Pancreas (tissue), 10 donors: ENCODE data around the gene MYL10. TPM values are rescaled to one million over a fixed set of nuclear protein-coding genes. Genes with fewer than 3 reads are reported as not detected.
"Not testable (repeated sequence)": the region's sequence is repeated elsewhere in the genome, so short reads cannot be mapped to it uniquely, and the experiment has no call there.

Source experiments
- ATAC-seq, 4 donors: fragments of 200-7000 bp; cut with Tn5 transposase; one replicate each; pipeline versions ENCODE4 v1.8.0 to v1.9.1; 2020; ENCODE audit warnings: mild to moderate bottlenecking in 4 of 4, moderate library complexity in 4 of 4
- DNase-seq, 6 donors: peaks; one replicate each; pipeline ENCODE4 v3.0.0-alpha.2; 2020
- FAIRE-seq: peaks from 2 replicates; lab custom pipeline; 2012; peaks lifted over from hg19 to GRCh38; lab: Jason Lieb, UNC
- H3K27ac ChIP-seq, 4 donors: fragments of 200-600 bp; sonication (generic); 1 replicate in 3 of 4; 2 replicates in 1 of 4; pipeline versions ENCODE4 v1.5.0 to v1.8.0; 2020
- H3K27me3 ChIP-seq, 4 donors: fragments of 200-600 bp; one replicate each; pipeline ENCODE4 v1.8.0; 2021
- H3K36me3 ChIP-seq, 3 donors: fragments of 200-600 bp; sonication (generic) in 1 of 3; one replicate each; pipeline versions ENCODE4 v1.5.0 to v1.8.0; 2020 to 2021
- H3K4me1 ChIP-seq, 3 donors: fragments of 200-600 bp; one replicate each; pipeline ENCODE4 v1.8.0; 2021
- H3K4me3 ChIP-seq, 4 donors: fragments of 200-600 bp; sonication (generic) in 2 of 4; one replicate each; pipeline versions ENCODE4 v1.5.0 to v1.8.0; 2020 to 2021
- H3K9me3 ChIP-seq, 4 donors: fragments of 200-600 bp; one replicate each; pipeline ENCODE4 v1.8.0; 2021
- CTCF ChIP-seq, 4 donors: fragments of 200-600 bp; sonication (generic) in 3 of 4; IDR thresholded peaks; one replicate each; pipeline versions ENCODE4 v1.5.0 to v1.8.0; 2021; ENCODE audit warnings: antibody characterized with exemption in 4 of 4
- WGBS, 2 donors: extraction: QIAGEN DNeasy Blood & Tissue Kit; methylation state at CpG; one replicate each; pipeline ENCODE4 v1.1.7; 2013; 5-methylcytosine and 5-hydroxymethylcytosine counted together
- intact Hi-C, 3 donors: fragments of 100-400 bp; cut with DNase I; formaldehyde crosslinking; loops; one replicate each; pipeline versions ENCODE4 v1.11.1 to v1.14.2; 2022
- polyA plus RNA-seq, 2 donors: library from polyadenylated mRNA; stranded (reverse); fragments of 200-250 nt; gene quantifications; one replicate each; pipeline ENCODE4 v1.2.3, GENCODE V29; 2013
- total RNA-seq, 6 donors: library from RNA; stranded (reverse); fragmentation: NEBNext Ultra II Directional in 4 of 6; extraction: Animal tissue kit (Norgen Biotek cat#: 25700) in 4 of 6; gene quantifications; one replicate each; pipeline versions ENCODE4 v1.2.1 to v1.2.4, GENCODE V29; 2021 to 2023
- donor health status: healthy with polysubstance abuse.
- donor health status: DM: no; HTN: no; CAD: no; lungs with moderate emphysema.
- donor health status: DM: no; HTN: no; CAD: no.
- donor health status: control.
- donor health status: control.
- donor health status: Bipolar disorder and iron deficiency.
- donor health status: DM: yes; HTN: yes; CAD: no.
- donor health status: DM: no; HTN: no; CAD: no.
- donor health status: DM: no; HTN: no; CAD: no.
- donor health status: DM: yes; HTN: yes; CAD: no.

The MYL10 gene
- total and polyA plus RNA-seq, 8 donors = not detected

GRCh38 chr7:101645951-101646350 is 16.9 kb upstream of the MYL10 start:
- H3K9me3 ChIP-seq = no peaks in the 10 kb centered on the region
- DNase-seq (no peak), ATAC-seq (no peak), FAIRE-seq (no peak)
- H3K4me1 ChIP-seq = no peaks in the 10 kb centered on the region
- no peaks in the 10 kb centered on the region for H3K27me3 ChIP-seq
- WGBS, 2 donors = 79 to 92% methylated on average over 13 of the region's 13 CpGs
- no peak for TF ChIP-seq CTCF (IDR thresholded peaks at IDR 0.05)
- no peaks in the 10 kb centered on the region for H3K36me3 ChIP-seq
- no peak overlapping the region for H3K27ac ChIP-seq
- H3K4me3 ChIP-seq = no peak overlapping the region
- intact Hi-C loops = no loop called here

GRCh38 chr7:101644879-101645278 is 15.8 kb upstream of the MYL10 start:
- peak in 3 of 4 donors; percentile 48 to 68 (median 50) for ATAC-seq
- WGBS, 2 donors = 9 to 18% methylated on average over 18 of the region's 18 CpGs
- DNase-seq = no peak
- no peak for FAIRE-seq
- intact Hi-C loops = no loop called here
- H3K27me3 ChIP-seq = no peaks in the 10 kb centered on the region
- no peak for TF ChIP-seq CTCF (IDR thresholded peaks at IDR 0.05)
- H3K4me1 ChIP-seq = no peaks in the 10 kb centered on the region
- no peak overlapping the region for H3K4me3 ChIP-seq
- no peaks in the 10 kb centered on the region for H3K9me3 ChIP-seq
- no peaks in the 10 kb centered on the region for H3K36me3 ChIP-seq
- H3K27ac ChIP-seq = no peak overlapping the region

- H3K27ac ChIP-seq, H3K27me3 ChIP-seq, H3K4me3 ChIP-seq, FAIRE-seq, H3K9me3 ChIP-seq, H3K36me3 ChIP-seq, DNase-seq, H3K4me1 ChIP-seq, intact Hi-C loops, ATAC-seq: not testable (repeated sequence)
- 94% methylated on average over 4 of the region's 4 CpGs for WGBS, 2 donors
Observed at GRCh38 chr7:101639127-101639526, 10.0 kb upstream of the MYL10 start.

GRCh38 chr7:101636822-101637623 is 7.9 kb upstream of the MYL10 start:
- TF ChIP-seq CTCF (IDR thresholded peaks at IDR 0.05) = no peak
- H3K27me3 ChIP-seq = no peaks in the 10 kb centered on the region
- WGBS, 2 donors = 61 to 62% methylated on average over 9 of the region's 9 CpGs
- no peak for FAIRE-seq
- H3K4me1 ChIP-seq = no peaks in the 10 kb centered on the region
- no peak overlapping the region for H3K27ac ChIP-seq
- intact Hi-C loops = no loop called here
- H3K4me3 ChIP-seq = no peak overlapping the region
- H3K36me3 ChIP-seq = no peaks in the 10 kb centered on the region
- ATAC-seq = no peak
- DNase-seq = no peak
- no peaks in the 10 kb centered on the region for H3K9me3 ChIP-seq

GRCh38 chr7:101635484-101635883 is 6.4 kb upstream of the MYL10 start:
- Histone ChIP-seq H3K27me3 (no peaks in the 10 kb centered on the region), H3K4me3 (no peak overlapping the region), H3K27ac (no peak overlapping the region), H3K36me3 (no peaks in the 10 kb centered on the region), H3K9me3 (no peaks in the 10 kb centered on the region), H3K4me1 (no peaks in the 10 kb centered on the region)
- 52 to 58% methylated on average over 2 of the region's 2 CpGs for WGBS, 2 donors
- intact Hi-C loops = no loop called here
- DNase-seq = peak in 1 of 6 donors; percentile 12
- no peak for TF ChIP-seq CTCF (IDR thresholded peaks at IDR 0.05)
- ATAC-seq = peak in 1 of 4 donors; percentile 39
- no peak for FAIRE-seq
